ENCODE results near the gene CDH23.

The CDH23 gene

DNA sequence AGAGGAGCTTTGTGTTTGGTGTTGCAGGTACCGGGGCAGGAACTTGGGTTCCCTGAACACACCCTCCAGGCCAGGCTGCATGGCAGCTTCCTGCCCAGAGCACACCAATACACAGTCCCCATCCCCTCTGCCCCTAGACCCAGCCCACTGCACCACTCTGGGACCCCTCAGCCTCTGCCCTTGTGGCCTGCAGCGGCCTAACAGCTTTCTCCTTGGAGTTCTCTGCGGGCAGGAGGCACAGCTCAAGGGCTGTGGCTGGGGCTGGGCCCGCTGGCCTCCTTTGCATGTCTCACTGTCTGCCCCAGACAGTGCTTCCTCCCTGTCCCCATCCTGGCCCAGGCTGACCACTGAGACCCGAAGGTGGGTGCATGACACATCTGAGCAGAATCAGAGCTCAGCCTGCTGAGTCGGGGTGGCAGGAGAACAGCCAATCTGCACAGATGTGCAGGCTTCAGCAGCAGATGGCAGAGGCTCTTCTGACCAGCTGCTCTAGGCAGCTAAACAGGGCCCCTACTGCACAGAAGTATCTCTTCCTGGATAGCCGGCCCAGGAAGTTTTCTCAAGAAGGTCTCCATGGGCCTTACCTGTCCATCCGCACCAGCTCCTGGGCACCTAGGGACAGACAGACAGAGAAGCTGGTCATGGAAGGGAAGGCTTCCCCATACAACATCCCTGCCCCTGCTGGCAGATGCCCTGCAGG, 355.8 kb downstream of the CDH23 start:
- peaks cover 59 to 61% of the 10 kb centered on the region in 2 donors for H3K4me1 ChIP-seq (ENCODE audit: control insufficient read depth in 2 of 2, insufficient read depth in 2 of 2, low read length in 2 of 2)
- peak overlapping the region; percentile 38 to 75 for H3K27ac ChIP-seq (ENCODE audit: low read depth in 2 of 2, low read length in 2 of 2)
- H3K9ac ChIP-seq (ENCODE audit: low read depth in 1 of 2, low read length in 2 of 2) = peak overlapping the region; percentile 17 to 35
- peaks cover 21 to 30% of the 10 kb centered on the region in 2 donors for H3K36me3 ChIP-seq (ENCODE audit: control insufficient read depth in 2 of 2, insufficient read depth in 2 of 2, low read length in 2 of 2)
- no peak overlapping the region for H3K4me3 ChIP-seq (ENCODE audit: low read length in 2 of 2)
- no peaks in the 10 kb centered on the region for H3K9me3 ChIP-seq (ENCODE audit: control insufficient read depth in 2 of 2, low read length in 2 of 2)
- H3K27me3 ChIP-seq (ENCODE audit: control insufficient read depth in 2 of 2, insufficient read depth in 2 of 2, low read length in 2 of 2) = no peaks in the 10 kb centered on the region

DNA sequence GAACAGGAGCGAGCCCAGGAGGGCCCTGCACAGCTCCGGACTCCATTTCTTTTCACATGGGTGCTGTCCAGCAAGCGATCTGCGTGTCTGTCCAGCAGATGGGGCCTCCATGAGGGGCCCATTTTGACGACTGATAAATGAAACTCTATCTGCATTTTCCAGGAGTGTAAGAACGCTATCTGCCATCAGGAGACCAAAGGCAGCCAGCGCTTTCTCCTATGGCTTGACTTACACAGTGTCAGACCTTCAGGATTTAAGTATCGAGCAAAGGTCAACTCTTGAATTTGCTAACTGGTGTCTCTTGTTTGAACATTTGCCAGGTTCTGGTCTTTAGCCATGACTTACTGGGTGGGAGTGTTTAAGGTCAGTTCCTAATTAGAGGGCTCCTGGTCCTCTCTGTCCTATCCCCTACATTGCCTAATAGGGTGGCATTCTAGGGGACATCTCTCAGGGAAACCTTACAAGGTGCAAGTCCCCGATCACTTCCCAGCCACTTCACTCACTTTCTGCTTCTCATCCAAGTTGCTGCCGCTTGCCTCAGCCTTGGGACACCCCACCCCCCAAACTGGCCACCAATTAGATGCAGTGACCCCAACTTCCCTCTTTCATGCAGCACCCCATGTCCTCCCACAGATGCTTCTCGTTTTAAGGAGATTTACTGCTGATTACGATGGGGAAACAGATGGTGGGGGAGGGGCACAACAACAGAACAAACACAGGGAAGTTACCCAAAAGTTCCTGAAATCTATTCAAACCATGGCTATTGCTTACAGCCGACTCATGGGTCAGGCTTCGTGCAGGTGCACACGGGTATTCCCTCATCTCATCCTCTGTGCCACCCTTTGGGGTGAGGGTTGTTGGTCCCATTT, 356.6 kb downstream of the CDH23 start:
- Histone ChIP-seq H3K36me3 (ENCODE audit: control insufficient read depth in 2 of 2, insufficient read depth in 2 of 2, low read length in 2 of 2) (peaks cover 26 to 35% of the 10 kb centered on the region in 2 donors), H3K4me3 (ENCODE audit: low read length in 2 of 2) (no peak overlapping the region), H3K9me3 (ENCODE audit: control insufficient read depth in 2 of 2, low read length in 2 of 2) (no peaks in the 10 kb centered on the region), H3K4me1 (ENCODE audit: control insufficient read depth in 2 of 2, insufficient read depth in 2 of 2, low read length in 2 of 2) (peaks cover 51 to 53% of the 10 kb centered on the region in 2 donors), H3K9ac (ENCODE audit: low read depth in 1 of 2, low read length in 2 of 2) (peak overlapping the region; percentile 17 to 35), H3K27me3 (ENCODE audit: control insufficient read depth in 2 of 2, insufficient read depth in 2 of 2, low read length in 2 of 2) (no peaks in the 10 kb centered on the region), H3K27ac (ENCODE audit: low read depth in 2 of 2, low read length in 2 of 2) (peak overlapping the region; percentile 49 to 75)

DNA sequence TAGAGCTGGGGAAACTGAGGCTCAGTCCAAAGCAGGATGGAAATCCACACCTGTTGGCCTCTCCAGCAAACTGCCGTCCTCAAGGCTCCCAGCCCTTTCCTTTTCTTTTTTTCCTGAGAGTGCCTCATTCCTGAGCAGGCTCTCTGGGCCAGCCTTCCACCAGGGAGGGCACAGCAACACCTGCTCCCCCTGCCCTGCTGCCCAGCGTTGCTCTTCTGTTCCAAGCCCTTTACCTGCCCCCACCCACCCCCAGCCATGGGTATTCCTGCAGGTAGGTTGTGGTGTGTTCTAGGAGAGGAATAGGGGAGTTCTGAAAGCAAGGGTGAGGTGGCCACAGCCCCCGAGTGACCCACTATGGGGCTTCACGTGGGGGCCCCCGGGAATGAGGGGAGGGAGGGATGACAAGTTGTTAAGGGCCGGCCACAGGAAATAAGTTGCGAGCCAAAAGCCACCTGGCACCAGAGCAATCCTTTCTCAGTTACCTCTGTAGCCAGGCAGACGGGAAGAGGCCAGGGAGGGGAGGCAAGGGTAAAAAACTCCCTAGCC, 357.3 kb downstream of the CDH23 start:
- Histone ChIP-seq H3K27ac (ENCODE audit: low read depth in 2 of 2, low read length in 2 of 2) (peak overlapping the region; percentile 49 to 75), H3K36me3 (ENCODE audit: control insufficient read depth in 2 of 2, insufficient read depth in 2 of 2, low read length in 2 of 2) (peaks cover 29 to 40% of the 10 kb centered on the region in 2 donors), H3K4me3 (ENCODE audit: low read length in 2 of 2) (no peak overlapping the region), H3K9me3 (ENCODE audit: control insufficient read depth in 2 of 2, low read length in 2 of 2) (no peaks in the 10 kb centered on the region), H3K27me3 (ENCODE audit: control insufficient read depth in 2 of 2, insufficient read depth in 2 of 2, low read length in 2 of 2) (no peaks in the 10 kb centered on the region), H3K9ac (ENCODE audit: low read depth in 1 of 2, low read length in 2 of 2) (peak overlapping the region in 1 of 2 donors; percentile 10), H3K4me1 (ENCODE audit: control insufficient read depth in 2 of 2, insufficient read depth in 2 of 2, low read length in 2 of 2) (peaks cover 44 to 46% of the 10 kb centered on the region in 2 donors)

DNA sequence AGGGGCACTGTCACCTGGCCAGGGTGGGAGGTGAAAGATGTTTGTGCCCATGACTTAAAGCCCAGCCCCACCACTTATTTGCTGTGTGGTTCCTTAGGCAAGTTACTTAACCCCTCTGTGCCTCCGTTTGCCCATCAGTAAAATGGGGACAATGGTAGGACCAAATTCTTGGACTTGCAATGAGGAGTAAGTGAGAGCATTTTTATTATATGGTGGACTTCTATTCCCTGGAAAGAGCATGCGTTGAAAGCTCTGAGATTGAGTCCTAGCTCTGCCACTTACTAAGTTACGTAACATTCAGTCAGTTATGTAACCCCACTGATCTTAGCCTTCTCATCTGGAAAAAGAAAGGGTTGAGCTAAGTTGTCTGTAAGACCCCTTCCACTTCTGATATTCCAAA, 357.8 kb downstream of the CDH23 start:
- Histone ChIP-seq H3K27me3 (ENCODE audit: control insufficient read depth in 2 of 2, insufficient read depth in 2 of 2, low read length in 2 of 2) (no peaks in the 10 kb centered on the region), H3K9me3 (ENCODE audit: control insufficient read depth in 2 of 2, low read length in 2 of 2) (no peaks in the 10 kb centered on the region), H3K4me3 (ENCODE audit: low read length in 2 of 2) (no peak overlapping the region), H3K27ac (ENCODE audit: low read depth in 2 of 2, low read length in 2 of 2) (peak overlapping the region; percentile 49 to 75), H3K36me3 (ENCODE audit: control insufficient read depth in 2 of 2, insufficient read depth in 2 of 2, low read length in 2 of 2) (peaks cover 32 to 39% of the 10 kb centered on the region in 2 donors), H3K4me1 (ENCODE audit: control insufficient read depth in 2 of 2, insufficient read depth in 2 of 2, low read length in 2 of 2) (peaks cover 39 to 41% of the 10 kb centered on the region in 2 donors), H3K9ac (ENCODE audit: low read depth in 1 of 2, low read length in 2 of 2) (peak overlapping the region in 1 of 2 donors; percentile 10)

DNA sequence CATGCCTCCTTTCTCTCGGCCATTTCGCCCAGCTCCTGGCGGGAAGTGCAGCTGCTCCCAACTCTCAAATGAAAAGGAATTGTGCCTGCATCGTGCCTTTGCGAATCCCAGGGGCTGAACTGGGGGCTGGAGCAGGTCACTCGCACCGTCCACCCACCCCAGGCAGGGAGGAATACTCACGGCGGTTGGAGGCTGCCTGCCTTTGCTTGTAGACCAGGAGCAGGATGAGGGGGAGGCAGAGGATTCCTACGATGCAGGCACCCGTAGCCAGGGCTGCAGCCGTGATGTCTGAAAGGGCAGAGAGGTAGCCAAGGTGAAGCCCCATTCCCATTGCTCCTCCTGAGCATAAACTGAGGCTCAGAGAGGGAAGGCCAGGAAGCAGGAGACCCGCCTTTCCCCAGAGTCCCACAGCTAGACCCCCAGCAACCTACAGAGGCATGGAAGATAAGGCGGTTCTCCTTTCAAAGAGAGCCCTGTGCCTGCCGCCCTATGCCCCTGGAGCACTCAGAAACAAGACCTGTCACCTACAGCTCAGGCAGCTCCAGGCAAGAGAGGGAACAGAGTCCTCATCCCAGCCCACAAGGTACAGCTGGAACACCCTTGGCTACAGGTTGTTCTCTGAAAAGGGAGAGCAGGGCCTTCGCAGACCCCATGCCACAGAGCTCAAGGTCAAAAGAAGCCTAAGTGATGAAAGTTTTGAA, 358.6 kb downstream of the CDH23 start:
- Histone ChIP-seq H3K4me1 (ENCODE audit: control insufficient read depth in 2 of 2, insufficient read depth in 2 of 2, low read length in 2 of 2) (peaks cover 34 to 36% of the 10 kb centered on the region in 2 donors), H3K9me3 (ENCODE audit: control insufficient read depth in 2 of 2, low read length in 2 of 2) (no peaks in the 10 kb centered on the region), H3K36me3 (ENCODE audit: control insufficient read depth in 2 of 2, insufficient read depth in 2 of 2, low read length in 2 of 2) (peaks cover 32% of the 10 kb centered on the region in 2 donors), H3K27ac (ENCODE audit: low read depth in 2 of 2, low read length in 2 of 2) (peak overlapping the region; percentile 10 to 40), H3K27me3 (ENCODE audit: control insufficient read depth in 2 of 2, insufficient read depth in 2 of 2, low read length in 2 of 2) (no peaks in the 10 kb centered on the region), H3K9ac (ENCODE audit: low read depth in 1 of 2, low read length in 2 of 2) (peak overlapping the region in 1 of 2 donors; percentile 41), H3K4me3 (ENCODE audit: low read length in 2 of 2) (no peak overlapping the region)

DNA sequence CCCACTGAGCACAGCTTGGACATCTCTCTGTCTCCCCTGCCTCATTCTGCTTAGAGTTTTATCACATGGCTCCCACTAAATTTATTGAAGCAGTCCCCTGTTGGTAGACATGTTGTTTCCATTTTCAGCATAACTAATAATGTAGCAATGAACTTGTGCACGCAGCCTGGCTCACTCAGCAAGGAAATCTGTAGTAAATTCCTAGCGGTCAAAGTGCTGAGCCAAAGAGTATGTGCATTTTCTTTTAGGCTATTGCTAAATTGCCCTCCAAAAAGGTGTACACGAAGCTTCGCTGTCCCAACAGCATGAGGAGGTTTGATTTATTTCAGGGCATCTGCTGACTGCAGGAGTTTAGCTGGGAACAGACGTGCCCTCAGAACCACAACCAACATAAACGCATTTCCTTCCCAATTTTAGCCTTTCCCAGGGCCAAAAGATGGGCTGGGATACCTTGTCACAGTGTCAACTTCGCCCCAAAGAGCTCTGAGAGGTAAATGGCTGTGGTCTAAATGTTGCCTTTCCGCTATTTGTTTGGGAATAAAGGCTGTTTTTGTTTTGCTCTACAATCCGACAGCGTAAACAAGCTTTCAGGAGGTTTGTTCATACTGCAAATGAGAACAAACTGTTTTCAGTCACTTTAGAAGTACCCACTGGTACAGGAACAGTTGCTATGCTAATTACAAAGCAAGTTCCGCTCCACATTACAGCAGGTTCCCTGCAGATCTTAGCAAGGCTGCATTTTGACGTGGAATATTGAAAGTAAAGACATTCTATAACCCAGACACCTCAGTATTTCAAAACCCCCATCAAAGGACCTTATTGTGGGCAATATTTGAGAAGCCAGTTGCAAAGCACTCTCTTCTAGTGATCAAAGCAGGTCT, 359.8 kb downstream of the CDH23 start:
- Histone ChIP-seq H3K27me3 (ENCODE audit: control insufficient read depth in 2 of 2, insufficient read depth in 2 of 2, low read length in 2 of 2) (no peaks in the 10 kb centered on the region), H3K4me3 (ENCODE audit: low read length in 2 of 2) (no peak overlapping the region), H3K9ac (ENCODE audit: low read depth in 1 of 2, low read length in 2 of 2) (peak overlapping the region in 1 of 2 donors; percentile 23), H3K27ac (ENCODE audit: low read depth in 2 of 2, low read length in 2 of 2) (peak overlapping the region; percentile 71 to 73), H3K4me1 (ENCODE audit: control insufficient read depth in 2 of 2, insufficient read depth in 2 of 2, low read length in 2 of 2) (peaks cover 38 to 44% of the 10 kb centered on the region in 2 donors), H3K36me3 (ENCODE audit: control insufficient read depth in 2 of 2, insufficient read depth in 2 of 2, low read length in 2 of 2) (peaks cover 37 to 38% of the 10 kb centered on the region in 2 donors), H3K9me3 (ENCODE audit: control insufficient read depth in 2 of 2, low read length in 2 of 2) (no peaks in the 10 kb centered on the region)

DNA sequence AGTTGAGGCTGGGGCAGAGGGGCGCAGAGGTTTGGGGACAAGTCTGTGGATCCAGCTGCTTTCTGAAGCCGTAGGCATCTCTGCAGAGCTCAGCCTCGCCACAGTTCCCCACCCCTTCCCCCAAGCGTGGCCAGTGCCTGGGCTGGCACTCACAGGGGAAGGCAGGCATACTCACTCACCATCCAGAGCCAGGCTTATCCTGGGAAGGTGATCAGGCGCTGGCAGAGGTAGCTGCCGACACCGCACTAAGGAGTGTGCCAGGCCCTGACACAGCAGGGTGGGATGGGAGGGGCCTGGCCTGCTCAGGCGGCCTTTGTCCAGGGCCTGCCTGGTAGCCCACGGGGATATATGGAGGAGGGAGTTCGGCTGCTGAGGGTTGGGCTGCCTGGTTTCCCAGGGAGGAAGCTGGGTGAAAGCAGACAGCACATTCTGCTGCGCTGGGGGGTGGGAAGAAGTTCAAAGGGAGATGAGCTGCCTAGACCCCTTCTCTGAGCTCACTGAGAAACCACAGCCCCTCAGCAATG, 360.7 kb downstream of the CDH23 start:
- Histone ChIP-seq H3K36me3 (ENCODE audit: control insufficient read depth in 2 of 2, insufficient read depth in 2 of 2, low read length in 2 of 2) (peaks cover 33 to 36% of the 10 kb centered on the region in 2 donors), H3K9ac (ENCODE audit: low read depth in 1 of 2, low read length in 2 of 2) (peak overlapping the region in 1 of 2 donors; percentile 23), H3K27ac (ENCODE audit: low read depth in 2 of 2, low read length in 2 of 2) (peak overlapping the region; percentile 71 to 73)

DNA sequence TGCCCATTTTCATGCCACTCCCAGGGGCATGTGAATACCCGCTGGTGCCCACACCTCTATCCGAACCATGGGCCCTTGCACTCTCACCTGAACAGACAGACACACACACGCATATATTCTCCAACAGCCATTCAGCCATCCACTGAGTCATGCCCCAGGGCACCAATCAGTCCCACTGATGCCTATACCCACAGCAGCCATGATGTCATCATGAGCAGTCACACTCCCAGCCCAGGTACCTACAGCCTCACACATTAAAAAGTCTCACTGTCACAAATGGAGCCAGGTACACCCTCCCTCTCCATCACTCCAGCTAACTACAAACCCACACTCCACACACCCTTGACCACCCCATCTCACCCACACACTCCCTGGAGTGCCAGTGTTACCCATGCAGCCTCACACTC, 364.4 kb downstream of the CDH23 start:
- H3K27ac ChIP-seq (ENCODE audit: low read depth in 2 of 2, low read length in 2 of 2) = no peak overlapping the region
- no peaks in the 10 kb centered on the region for H3K27me3 ChIP-seq (ENCODE audit: control insufficient read depth in 2 of 2, insufficient read depth in 2 of 2, low read length in 2 of 2)
- H3K4me1 ChIP-seq (ENCODE audit: control insufficient read depth in 2 of 2, insufficient read depth in 2 of 2, low read length in 2 of 2) = peaks cover 31 to 34% of the 10 kb centered on the region in 2 donors
- peaks cover 26 to 37% of the 10 kb centered on the region in 2 donors for H3K36me3 ChIP-seq (ENCODE audit: control insufficient read depth in 2 of 2, insufficient read depth in 2 of 2, low read length in 2 of 2)
- no peak overlapping the region for H3K9ac ChIP-seq (ENCODE audit: low read depth in 1 of 2, low read length in 2 of 2)
- no peak overlapping the region for H3K4me3 ChIP-seq (ENCODE audit: low read length in 2 of 2)
- no peaks in the 10 kb centered on the region for H3K9me3 ChIP-seq (ENCODE audit: control insufficient read depth in 2 of 2, low read length in 2 of 2)

More for the DNA sequence above, 360.7 kb downstream of the CDH23 start:
- Histone ChIP-seq H3K4me3 (ENCODE audit: low read length in 2 of 2) (no peak overlapping the region), H3K4me1 (ENCODE audit: control insufficient read depth in 2 of 2, insufficient read depth in 2 of 2, low read length in 2 of 2) (peaks cover 35 to 42% of the 10 kb centered on the region in 2 donors), H3K27me3 (ENCODE audit: control insufficient read depth in 2 of 2, insufficient read depth in 2 of 2, low read length in 2 of 2) (no peaks in the 10 kb centered on the region), H3K9me3 (ENCODE audit: control insufficient read depth in 2 of 2, low read length in 2 of 2) (no peaks in the 10 kb centered on the region)
